A549 (cell line): ENCODE data around the gene ANKRD62. TPM values are rescaled to one million over a fixed set of nuclear protein-coding genes. Genes with fewer than 3 reads are reported as not detected.
A peak's percentile ranks its signal among the peaks of the same experiment; 100 is the strongest.
"Not testable (repeated sequence)": the region's sequence is repeated elsewhere in the genome, so short reads cannot be mapped to it uniquely, and the experiment has no call there.

Experiments
- ATAC-seq, 2 experiments: fragments of 200-7000 bp in 1 of 2; fragments of >200 bp in 1 of 2; cut with Nextera tagmentation in 1 of 2; cut with Tn5 transposase in 1 of 2; 3 replicates each; pipeline versions ENCODE4 v1.8.0 to v1.9.1; 2018 to 2020; ENCODE audit warnings: mild to moderate bottlenecking in 1 of 2, moderate library complexity in 1 of 2
- CTCF ChIA-PET: fragments of 300-600 bp; sonication (Branson Sonifier 250); formaldehyde crosslinking; extraction: SDS; loops from one replicate; lab custom pipeline; 2021; ENCODE audit warnings: antibody characterized with exemption, inconsistent platforms; lab: Yijun Ruan, JAX
- POLR2A ChIA-PET: fragments of 350-600 bp; formaldehyde crosslinking; extraction: SDS; loops from one replicate; lab custom pipeline; 2021; ENCODE audit warnings: antibody characterized with exemption, inconsistent platforms; lab: Yijun Ruan, JAX
- DNase-seq, 2 experiments: peaks; one replicate each; pipeline versions ENCODE4 v3.0.0 to v3.0.0-alpha.2; 2011 to 2016; ENCODE audit warnings: low read depth in 1 of 2, low spot score in 1 of 2
- FAIRE-seq: peaks from 2 replicates; lab custom pipeline; 2011; peaks lifted over from hg19 to GRCh38; lab: Jason Lieb, UNC
- H3K27ac ChIP-seq, 2 experiments: fragments of >200 bp; sonication (Bioruptor Twin); formaldehyde crosslinking; 3 replicates each; pipeline ENCODE4 v1.5.1; 2016 to 2017
- H3K4me1 ChIP-seq: fragments of >200 bp; sonication (Bioruptor Twin); formaldehyde crosslinking; 3 replicates; pipeline ENCODE4 v1.6.1; 2016
- H3K4me2 ChIP-seq: fragments of >200 bp; sonication (Bioruptor Twin); formaldehyde crosslinking; 3 replicates; pipeline ENCODE4 v1.6.1; 2016
- H3K4me3 ChIP-seq: fragments of >200 bp; sonication (Bioruptor Twin); formaldehyde crosslinking; 3 replicates; pipeline ENCODE4 v1.5.1; 2016
- H3K9me3 ChIP-seq: fragments of >200 bp; sonication (Bioruptor Twin); formaldehyde crosslinking; 3 replicates; pipeline ENCODE4 v1.6.1; 2016
- CTCF ChIP-seq: fragments of >200 bp; sonication (Bioruptor Twin); formaldehyde crosslinking; IDR thresholded peaks from 3 replicates; pipeline ENCODE4 v1.5.1; 2016
- EP300 ChIP-seq, 2 experiments: fragments of >200 bp; sonication (Bioruptor Twin); formaldehyde crosslinking; IDR thresholded peaks; 2 replicates in 1 of 2; 3 replicates in 1 of 2; pipeline ENCODE4 v1.6.1; 2016 to 2017
- FOXS1 ChIP-seq: fragments of 250-450 bp; sonication (Bioruptor Pico); IDR thresholded peaks from 2 replicates; pipeline ENCODE4 v1.5.0; 2020; ENCODE audit warnings: mild to moderate bottlenecking, moderate library complexity
- MYC ChIP-seq: IDR thresholded peaks from 2 replicates; pipeline ENCODE4 v1.6.1; 2012; ENCODE audit warnings: mild to moderate bottlenecking, inconsistent platforms, low read length, improper control_type of control experiment, borderline replicate concordance
- POLR2A ChIP-seq: IDR thresholded peaks from 2 replicates; pipeline ENCODE4 v1.6.1; 2012; ENCODE audit warnings: mild to moderate bottlenecking, low read length
- RAD21 ChIP-seq, 2 experiments: fragments of >200 bp in 1 of 2; sonication (Bioruptor Twin) in 1 of 2; formaldehyde crosslinking in 1 of 2; IDR thresholded peaks in 1 of 2; conservative IDR thresholded peaks in 1 of 2; 2 replicates in 1 of 2; 3 replicates in 1 of 2; pipeline ENCODE4 v1.6.1; 2012 to 2018; ENCODE audit warnings: inconsistent platforms in 1 of 2
- WGBS: methylation state at CpG from one replicate; pipeline ENCODE4 v1.1.6; 2017; ENCODE audit errors: missing lambda C conversion rate; 5-methylcytosine and 5-hydroxymethylcytosine counted together
- polyA plus RNA-seq, 4 experiments: library from polyadenylated mRNA; depleted of rRNA in 3 of 4; stranded (reverse); fragments of >200 nt; fragmentation: RNase III in 1 of 4; extraction: RNeasy Plus Mini Kit Qiagen cat#74134 plus additional on column Dnase treatment in 1 of 4; gene quantifications; 2 replicates in 3 of 4; 3 replicates in 1 of 4; pipeline ENCODE4 v1.2.3, GENCODE V29; 2011 to 2017

The ANKRD62 gene
- polyA plus RNA-seq, 2 of the 4 experiments (the other 2 are of a cell fraction): not detected

- ATAC-seq (peak in 1 of 2 experiments; percentile 62; a peak in 2 of 6 replicates), FAIRE-seq (no peak), DNase-seq (peak in 1 of 2 experiments; percentile 17)
- Histone ChIP-seq H3K4me1 (no peaks in the 10 kb centered on the region), H3K4me3 (no peak overlapping the region), H3K27ac (no peak overlapping the region), H3K4me2 (no peak overlapping the region), H3K9me3 (no peaks in the 10 kb centered on the region)
- 68% methylated on average over 15 of the region's 15 CpGs for WGBS
- CTCF ChIA-PET: interaction anchor here (0.9 kb wide), 1 partner anchor 10 kb away, joined by 3 read pairs; no protein-coding TSS in a partner anchor
- TF ChIP-seq EP300 (IDR thresholded peaks at IDR 0.05) (no peak), RAD21 (conservative IDR thresholded peaks at IDR 0.05 in 1 of 2, IDR thresholded peaks at IDR 0.05 in 1 of 2) (no peak), FOXS1 (CRISPR knock-in tag) (no peak), MYC (no peak), CTCF (0 out of 3 replicates have a peak, but pooled peaks have one; percentile 5), POLR2A (no peak)
- POLR2A ChIA-PET: no interaction called here
Observed at GRCh38 chr18:12121175-12122042, 27.8 kb downstream of the ANKRD62 start.

GRCh38 chr18:12122043-12122389, 28.4 kb downstream of the ANKRD62 start:
- POLR2A ChIA-PET, ATAC-seq, H3K9me3 ChIP-seq, CTCF ChIA-PET, H3K4me3 ChIP-seq, H3K27ac ChIP-seq, H3K4me1 ChIP-seq, H3K4me2 ChIP-seq, DNase-seq: not testable (repeated sequence)
- FAIRE-seq: peak; percentile 74
- 38% methylated on average over 3 of the region's 3 CpGs for WGBS

GRCh38 chr18:12127647-12128046, 34.0 kb downstream of the ANKRD62 start:
- H3K4me3 ChIP-seq, ATAC-seq, H3K9me3 ChIP-seq, DNase-seq, H3K4me1 ChIP-seq, H3K4me2 ChIP-seq, CTCF ChIA-PET, POLR2A ChIA-PET, H3K27ac ChIP-seq: not testable (repeated sequence)
- peak; percentile 18 for FAIRE-seq
- WGBS: 30% methylated on average over 4 of the region's 4 CpGs

GRCh38 chr18:12138831-12139230, 45.2 kb downstream of the ANKRD62 start:
- CTCF ChIA-PET, POLR2A ChIA-PET, FAIRE-seq, H3K4me1 ChIP-seq, ATAC-seq, DNase-seq, H3K27ac ChIP-seq, H3K4me2 ChIP-seq, H3K9me3 ChIP-seq, H3K4me3 ChIP-seq: not testable (repeated sequence)
- WGBS: 24% methylated on average over 3 of the region's 4 CpGs

GRCh38 chr18:12140866-12141265, 47.2 kb downstream of the ANKRD62 start:
- H3K4me1 ChIP-seq, CTCF ChIA-PET, ATAC-seq, H3K4me3 ChIP-seq, H3K9me3 ChIP-seq, H3K27ac ChIP-seq, POLR2A ChIA-PET, FAIRE-seq, DNase-seq: not testable (repeated sequence)
- 12% methylated on average over 7 of the region's 12 CpGs for WGBS
- H3K4me2 ChIP-seq: peak overlapping the region; percentile 30; the same call in 1 of the 3 replicates

- H3K4me1 ChIP-seq, H3K27ac ChIP-seq, POLR2A ChIA-PET, H3K9me3 ChIP-seq, CTCF ChIA-PET, H3K4me2 ChIP-seq, FAIRE-seq, DNase-seq, H3K4me3 ChIP-seq: not testable (repeated sequence)
- ATAC-seq: peak in 1 of 2 experiments; percentile 49; a peak in 3 of 6 replicates
- WGBS: no CpG with 5 or more reads among the region's 5 CpGs
Observed at GRCh38 chr18:12141778-12142177, 48.1 kb downstream of the ANKRD62 start.

GRCh38 chr18:12149431-12149830, 55.8 kb downstream of the ANKRD62 start:
- DNase-seq, POLR2A ChIA-PET, CTCF ChIA-PET, H3K27ac ChIP-seq, H3K4me1 ChIP-seq, H3K4me3 ChIP-seq, H3K9me3 ChIP-seq, H3K4me2 ChIP-seq: not testable (repeated sequence)
- ATAC-seq: peak in 1 of 2 experiments; percentile 50; a peak in 1 of 6 replicates
- peak; percentile 67 for FAIRE-seq
- no CpG with 5 or more reads among the region's 5 CpGs for WGBS
